A549 (cell line): ENCODE measurements around the gene RCVRN. TPM values are rescaled to one million over a fixed set of nuclear protein-coding genes. Genes with fewer than 3 reads are reported as not detected.
A peak's percentile ranks its signal among the peaks of the same experiment; 100 is the strongest.

Experiments
- ATAC-seq, 2 experiments: fragments of 200-7000 bp in 1 of 2; fragments of >200 bp in 1 of 2; cut with Nextera tagmentation in 1 of 2; cut with Tn5 transposase in 1 of 2; 3 replicates each; pipeline versions ENCODE4 v1.8.0 to v1.9.1; 2018 to 2020; ENCODE audit warnings: mild to moderate bottlenecking in 1 of 2, moderate library complexity in 1 of 2
- CTCF ChIA-PET: fragments of 300-600 bp; sonication (Branson Sonifier 250); formaldehyde crosslinking; extraction: SDS; loops from one replicate; lab custom pipeline; 2021; ENCODE audit warnings: antibody characterized with exemption, inconsistent platforms; lab: Yijun Ruan, JAX
- POLR2A ChIA-PET: fragments of 350-600 bp; formaldehyde crosslinking; extraction: SDS; loops from one replicate; lab custom pipeline; 2021; ENCODE audit warnings: antibody characterized with exemption, inconsistent platforms; lab: Yijun Ruan, JAX
- DNase-seq, 2 experiments: peaks; one replicate each; pipeline versions ENCODE4 v3.0.0 to v3.0.0-alpha.2; 2011 to 2016; ENCODE audit warnings: low read depth in 1 of 2, low spot score in 1 of 2
- FAIRE-seq: peaks from 2 replicates; lab custom pipeline; 2011; peaks lifted over from hg19 to GRCh38; lab: Jason Lieb, UNC
- H3K27ac ChIP-seq, 2 experiments: fragments of >200 bp; sonication (Bioruptor Twin); formaldehyde crosslinking; 3 replicates each; pipeline ENCODE4 v1.5.1; 2016 to 2017
- H3K4me1 ChIP-seq: fragments of >200 bp; sonication (Bioruptor Twin); formaldehyde crosslinking; 3 replicates; pipeline ENCODE4 v1.6.1; 2016
- H3K4me2 ChIP-seq: fragments of >200 bp; sonication (Bioruptor Twin); formaldehyde crosslinking; 3 replicates; pipeline ENCODE4 v1.6.1; 2016
- H3K4me3 ChIP-seq: fragments of >200 bp; sonication (Bioruptor Twin); formaldehyde crosslinking; 3 replicates; pipeline ENCODE4 v1.5.1; 2016
- H3K9me3 ChIP-seq: fragments of >200 bp; sonication (Bioruptor Twin); formaldehyde crosslinking; 3 replicates; pipeline ENCODE4 v1.6.1; 2016
- BHLHE40 ChIP-seq: IDR thresholded peaks from 2 replicates; pipeline ENCODE4 v1.6.1; 2012; ENCODE audit warnings: low read depth, low read length, inconsistent platforms
- CHD4 ChIP-seq: fragments of 200-600 bp; sonication (generic); IDR thresholded peaks from 2 replicates; pipeline ENCODE4 v1.6.1; 2016; ENCODE audit warnings: antibody characterized with exemption, mild to moderate bottlenecking, borderline replicate concordance
- EHMT2 ChIP-seq: fragments of 200-600 bp; sonication (generic); IDR thresholded peaks from 2 replicates; pipeline ENCODE4 v1.6.1; 2016; ENCODE audit warnings: antibody characterized with exemption, low read depth, mild to moderate bottlenecking, moderate library complexity
- EP300 ChIP-seq, 2 experiments: fragments of >200 bp; sonication (Bioruptor Twin); formaldehyde crosslinking; IDR thresholded peaks; 2 replicates in 1 of 2; 3 replicates in 1 of 2; pipeline ENCODE4 v1.6.1; 2016 to 2017
- FOXS1 ChIP-seq: fragments of 250-450 bp; sonication (Bioruptor Pico); IDR thresholded peaks from 2 replicates; pipeline ENCODE4 v1.5.0; 2020; ENCODE audit warnings: mild to moderate bottlenecking, moderate library complexity
- GATA3 ChIP-seq: IDR thresholded peaks from 2 replicates; pipeline ENCODE4 v1.6.1; 2012; ENCODE audit warnings: borderline replicate concordance
- HDAC2 ChIP-seq: fragments of 200-600 bp; sonication (generic); IDR thresholded peaks from 2 replicates; pipeline ENCODE4 v1.6.1; 2016
- JUN ChIP-seq, 2 experiments: fragments of >200 bp; sonication (Bioruptor Twin); formaldehyde crosslinking; IDR thresholded peaks; 2 replicates in 1 of 2; 3 replicates in 1 of 2; pipeline ENCODE4 v1.6.1; 2016 to 2017
- JUNB ChIP-seq: fragments of >200 bp; sonication (Bioruptor Twin); formaldehyde crosslinking; IDR thresholded peaks from 2 replicates; pipeline ENCODE4 v1.6.1; 2016
- KDM1A ChIP-seq: fragments of 200-600 bp; sonication (generic); IDR thresholded peaks from 2 replicates; pipeline ENCODE4 v1.6.1; 2016; ENCODE audit warnings: low read depth, mild to moderate bottlenecking
- MAZ ChIP-seq: fragments of 150-350 bp; IDR thresholded peaks from 2 replicates; pipeline ENCODE4 v1.6.1; 2014; ENCODE audit warnings: antibody characterized with exemption, low read depth, low read length, borderline replicate concordance
- NR3C1 ChIP-seq: fragments of >200 bp; sonication (Bioruptor Twin); formaldehyde crosslinking; IDR thresholded peaks from 3 replicates; pipeline ENCODE4 v1.6.1; 2017
- RARB ChIP-seq: fragments of 250-450 bp; sonication (Bioruptor Pico); IDR thresholded peaks from 2 replicates; pipeline ENCODE4 v1.8.0; 2021; ENCODE audit warnings: mild to moderate bottlenecking, moderate library complexity
- RNF2 ChIP-seq: fragments of 200-600 bp; sonication (generic); IDR thresholded peaks from 2 replicates; pipeline ENCODE4 v1.6.1; 2016; ENCODE audit warnings: low read depth, mild to moderate bottlenecking, antibody characterized with exemption, moderate library complexity, borderline replicate concordance
- WGBS: methylation state at CpG from one replicate; pipeline ENCODE4 v1.1.6; 2017; ENCODE audit errors: missing lambda C conversion rate; 5-methylcytosine and 5-hydroxymethylcytosine counted together
- polyA plus RNA-seq, 4 experiments: library from polyadenylated mRNA; depleted of rRNA in 3 of 4; stranded (reverse); fragments of >200 nt; fragmentation: RNase III in 1 of 4; extraction: RNeasy Plus Mini Kit Qiagen cat#74134 plus additional on column Dnase treatment in 1 of 4; gene quantifications; 2 replicates in 3 of 4; 3 replicates in 1 of 4; pipeline ENCODE4 v1.2.3, GENCODE V29; 2011 to 2017
- TF ChIP-seq, protein P1 (sequence below): fragments of 200-600 bp; sonication (generic); IDR thresholded peaks from 2 replicates; pipeline ENCODE4 v1.6.1; 2016; ENCODE audit warnings: antibody characterized with exemption, mild to moderate bottlenecking, moderate library complexity
- TF ChIP-seq, protein P2 (sequence below): fragments of >200 bp; sonication (Bioruptor Twin); formaldehyde crosslinking; IDR thresholded peaks from 3 replicates; pipeline ENCODE4 v1.5.1; 2016
- TF ChIP-seq, protein P3 (sequence below): IDR thresholded peaks from 2 replicates; pipeline ENCODE4 v1.6.1; 2012
- TF ChIP-seq, protein P4 (sequence below): fragments of 250-450 bp; sonication (Bioruptor Pico); IDR thresholded peaks from 2 replicates; pipeline ENCODE4 v1.5.0; 2021; ENCODE audit warnings: mild to moderate bottlenecking, moderate library complexity, borderline replicate concordance
- TF ChIP-seq, protein P5 (sequence below): fragments of >200 bp; sonication (Bioruptor Twin); formaldehyde crosslinking; IDR thresholded peaks from 3 replicates; pipeline ENCODE4 v1.6.1; 2016
- TF ChIP-seq, protein P6 (sequence below): fragments of 250-450 bp; sonication (Bioruptor Pico); IDR thresholded peaks from 2 replicates; pipeline ENCODE4 v1.5.0; 2020; ENCODE audit warnings: low read depth, mild to moderate bottlenecking, moderate library complexity

Gene RCVRN
- polyA plus RNA-seq, 2 of the 4 experiments (the other 2 are of a cell fraction): not detected

DNA sequence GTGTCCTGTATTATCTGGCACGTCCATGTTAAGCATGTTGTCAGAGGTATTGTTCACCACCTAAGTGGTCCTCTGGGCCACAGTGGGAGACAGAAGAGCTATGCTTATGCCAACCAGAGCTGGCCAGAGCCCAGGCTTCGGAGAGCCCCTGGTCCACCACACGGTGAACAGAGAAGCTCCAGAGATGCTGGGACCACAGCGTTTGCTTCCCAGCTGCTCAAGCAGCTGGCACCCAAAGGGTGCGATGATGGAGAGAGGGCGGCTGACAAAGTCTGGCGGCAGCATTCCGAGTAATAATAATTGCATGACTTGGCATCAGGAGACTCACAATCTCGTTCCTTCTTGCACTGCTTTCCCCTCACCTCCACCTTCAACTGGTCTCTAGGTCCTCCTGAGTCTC, 35.8 kb upstream of the RCVRN start:
- POLR2A ChIA-PET: no interaction called here
- FAIRE-seq (no peak), DNase-seq (no peak), ATAC-seq (no peak)
- H3K4me3 ChIP-seq: no peak overlapping the region
- CTCF ChIA-PET: interaction anchor here (1.2 to 14.3 kb wide), 6 partner anchors 13 to 676 kb away, joined by 3 to 155 read pairs (median 8); no protein-coding TSS in a partner anchor
- 64% methylated on average over 9 of the region's 9 CpGs for WGBS
- no peak for TF ChIP-seq FOXS1 (CRISPR knock-in tag)
- TF ChIP-seq JUNB: no peak
- no peak overlapping the region for H3K4me2 ChIP-seq
- no peak overlapping the region for H3K27ac ChIP-seq
- H3K9me3 ChIP-seq: peaks cover 4% of the 10 kb centered on the region; the same call in 2 of the 3 replicates
- H3K4me1 ChIP-seq: no peaks in the 10 kb centered on the region

DNA sequence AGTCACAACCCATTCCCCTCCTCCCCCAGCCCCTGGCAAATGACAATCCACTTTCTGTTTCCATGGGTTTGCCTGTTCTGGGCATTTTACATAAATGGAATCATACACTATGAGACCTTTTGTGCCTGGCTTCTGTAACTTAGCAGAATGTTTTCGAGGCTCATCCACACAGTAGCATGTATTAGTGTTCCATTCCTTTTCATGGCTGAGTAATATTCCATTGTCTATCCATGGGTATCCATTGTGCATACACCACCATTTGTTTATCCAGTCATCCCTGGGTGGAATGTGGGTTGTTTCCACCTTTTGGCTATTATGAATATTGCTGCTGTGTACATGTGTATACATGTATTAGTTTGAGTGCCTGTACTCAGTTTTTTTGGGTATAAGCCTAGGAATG, 33.7 kb upstream of the RCVRN start:
- no peaks in the 10 kb centered on the region for H3K4me1 ChIP-seq
- DNase-seq: no peak
- TF ChIP-seq, protein P1, sequence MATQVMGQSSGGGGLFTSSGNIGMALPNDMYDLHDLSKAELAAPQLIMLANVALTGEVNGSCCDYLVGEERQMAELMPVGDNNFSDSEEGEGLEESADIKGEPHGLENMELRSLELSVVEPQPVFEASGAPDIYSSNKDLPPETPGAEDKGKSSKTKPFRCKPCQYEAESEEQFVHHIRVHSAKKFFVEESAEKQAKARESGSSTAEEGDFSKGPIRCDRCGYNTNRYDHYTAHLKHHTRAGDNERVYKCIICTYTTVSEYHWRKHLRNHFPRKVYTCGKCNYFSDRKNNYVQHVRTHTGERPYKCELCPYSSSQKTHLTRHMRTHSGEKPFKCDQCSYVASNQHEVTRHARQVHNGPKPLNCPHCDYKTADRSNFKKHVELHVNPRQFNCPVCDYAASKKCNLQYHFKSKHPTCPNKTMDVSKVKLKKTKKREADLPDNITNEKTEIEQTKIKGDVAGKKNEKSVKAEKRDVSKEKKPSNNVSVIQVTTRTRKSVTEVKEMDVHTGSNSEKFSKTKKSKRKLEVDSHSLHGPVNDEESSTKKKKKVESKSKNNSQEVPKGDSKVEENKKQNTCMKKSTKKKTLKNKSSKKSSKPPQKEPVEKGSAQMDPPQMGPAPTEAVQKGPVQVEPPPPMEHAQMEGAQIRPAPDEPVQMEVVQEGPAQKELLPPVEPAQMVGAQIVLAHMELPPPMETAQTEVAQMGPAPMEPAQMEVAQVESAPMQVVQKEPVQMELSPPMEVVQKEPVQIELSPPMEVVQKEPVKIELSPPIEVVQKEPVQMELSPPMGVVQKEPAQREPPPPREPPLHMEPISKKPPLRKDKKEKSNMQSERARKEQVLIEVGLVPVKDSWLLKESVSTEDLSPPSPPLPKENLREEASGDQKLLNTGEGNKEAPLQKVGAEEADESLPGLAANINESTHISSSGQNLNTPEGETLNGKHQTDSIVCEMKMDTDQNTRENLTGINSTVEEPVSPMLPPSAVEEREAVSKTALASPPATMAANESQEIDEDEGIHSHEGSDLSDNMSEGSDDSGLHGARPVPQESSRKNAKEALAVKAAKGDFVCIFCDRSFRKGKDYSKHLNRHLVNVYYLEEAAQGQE: no peak
- TF ChIP-seq EHMT2 (no peak), CHD4 (no peak), BHLHE40 (no peak)
- TF ChIP-seq, protein P2, sequence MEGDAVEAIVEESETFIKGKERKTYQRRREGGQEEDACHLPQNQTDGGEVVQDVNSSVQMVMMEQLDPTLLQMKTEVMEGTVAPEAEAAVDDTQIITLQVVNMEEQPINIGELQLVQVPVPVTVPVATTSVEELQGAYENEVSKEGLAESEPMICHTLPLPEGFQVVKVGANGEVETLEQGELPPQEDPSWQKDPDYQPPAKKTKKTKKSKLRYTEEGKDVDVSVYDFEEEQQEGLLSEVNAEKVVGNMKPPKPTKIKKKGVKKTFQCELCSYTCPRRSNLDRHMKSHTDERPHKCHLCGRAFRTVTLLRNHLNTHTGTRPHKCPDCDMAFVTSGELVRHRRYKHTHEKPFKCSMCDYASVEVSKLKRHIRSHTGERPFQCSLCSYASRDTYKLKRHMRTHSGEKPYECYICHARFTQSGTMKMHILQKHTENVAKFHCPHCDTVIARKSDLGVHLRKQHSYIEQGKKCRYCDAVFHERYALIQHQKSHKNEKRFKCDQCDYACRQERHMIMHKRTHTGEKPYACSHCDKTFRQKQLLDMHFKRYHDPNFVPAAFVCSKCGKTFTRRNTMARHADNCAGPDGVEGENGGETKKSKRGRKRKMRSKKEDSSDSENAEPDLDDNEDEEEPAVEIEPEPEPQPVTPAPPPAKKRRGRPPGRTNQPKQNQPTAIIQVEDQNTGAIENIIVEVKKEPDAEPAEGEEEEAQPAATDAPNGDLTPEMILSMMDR: no peak
- TF ChIP-seq, protein P3, sequence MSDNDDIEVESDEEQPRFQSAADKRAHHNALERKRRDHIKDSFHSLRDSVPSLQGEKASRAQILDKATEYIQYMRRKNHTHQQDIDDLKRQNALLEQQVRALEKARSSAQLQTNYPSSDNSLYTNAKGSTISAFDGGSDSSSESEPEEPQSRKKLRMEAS: no peak
- no peak for ATAC-seq
- peak; percentile 61 for FAIRE-seq
- ChIA-PET CTCF (interaction anchor here (0.6 to 14.3 kb wide), 3 partner anchors 11 to 676 kb away, joined by 3 to 155 read pairs (median 4); partner anchors contain the start of gene RCVRN), POLR2A (no interaction called here)
- WGBS: 7% methylated on average over 1 of the region's 1 CpG
- no peak overlapping the region for H3K4me3 ChIP-seq
- no peak overlapping the region for H3K4me2 ChIP-seq
- H3K9me3 ChIP-seq: peaks cover 4% of the 10 kb centered on the region; the same call in 2 of the 3 replicates
- H3K27ac ChIP-seq: no peak overlapping the region

DNA sequence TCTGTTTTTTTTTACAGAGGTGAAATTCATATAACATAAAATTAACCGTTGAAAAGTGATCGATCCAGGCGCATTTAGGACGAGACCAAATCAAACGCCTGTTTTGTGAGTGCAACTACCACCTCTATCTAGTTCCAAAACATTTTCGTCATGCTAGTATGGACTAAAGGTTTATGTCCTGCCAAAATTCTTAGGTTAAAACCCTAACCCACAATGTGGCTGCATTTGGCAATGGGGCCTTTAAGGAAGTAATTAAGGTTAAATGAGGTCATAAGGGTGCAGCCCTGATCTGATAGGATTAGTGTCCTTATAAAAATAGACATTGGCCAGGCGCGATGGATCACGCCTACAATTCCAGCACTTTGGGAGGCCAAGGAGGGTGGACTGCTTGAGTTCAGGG, 32.8 kb upstream of the RCVRN start:
- Histone ChIP-seq H3K4me1 (no peaks in the 10 kb centered on the region; the same call in 2 of the 3 replicates), H3K4me2 (no peak overlapping the region), H3K27ac (no peak overlapping the region), H3K4me3 (no peak overlapping the region), H3K9me3 (peaks cover 4% of the 10 kb centered on the region; the same call in 2 of the 3 replicates)
- FAIRE-seq: no peak
- CTCF ChIA-PET: interaction anchor here (0.7 to 3.3 kb wide), 3 partner anchors 9 to 44 kb away, joined by 3 to 15 read pairs (median 5); no protein-coding TSS in a partner anchor
- WGBS: 83% methylated on average over 9 of the region's 9 CpGs
- no peak for ATAC-seq
- DNase-seq: no peak
- POLR2A ChIA-PET: no interaction called here
- TF ChIP-seq HDAC2 (no peak), RARB (no peak), KDM1A (no peak), JUN (IDR thresholded peaks at IDR 0.05) (no peak), EP300 (IDR thresholded peaks at IDR 0.05) (no peak), CHD4 (no peak), NR3C1 (no peak), RNF2 (no peak), EHMT2 (no peak), FOXS1 (CRISPR knock-in tag) (no peak), GATA3 (no peak), MAZ (no peak)
- TF ChIP-seq, protein P2: no peak
- TF ChIP-seq, protein P4, sequence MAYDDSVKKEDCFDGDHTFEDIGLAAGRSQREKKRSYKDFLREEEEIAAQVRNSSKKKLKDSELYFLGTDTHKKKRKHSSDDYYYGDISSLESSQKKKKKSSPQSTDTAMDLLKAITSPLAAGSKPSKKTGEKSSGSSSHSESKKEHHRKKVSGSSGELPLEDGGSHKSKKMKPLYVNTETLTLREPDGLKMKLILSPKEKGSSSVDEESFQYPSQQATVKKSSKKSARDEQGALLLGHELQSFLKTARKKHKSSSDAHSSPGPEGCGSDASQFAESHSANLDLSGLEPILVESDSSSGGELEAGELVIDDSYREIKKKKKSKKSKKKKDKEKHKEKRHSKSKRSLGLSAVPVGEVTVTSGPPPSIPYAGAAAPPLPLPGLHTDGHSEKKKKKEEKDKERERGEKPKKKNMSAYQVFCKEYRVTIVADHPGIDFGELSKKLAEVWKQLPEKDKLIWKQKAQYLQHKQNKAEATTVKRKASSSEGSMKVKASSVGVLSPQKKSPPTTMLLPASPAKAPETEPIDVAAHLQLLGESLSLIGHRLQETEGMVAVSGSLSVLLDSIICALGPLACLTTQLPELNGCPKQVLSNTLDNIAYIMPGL (CRISPR knock-in tag): no peak
- TF ChIP-seq, protein P5, sequence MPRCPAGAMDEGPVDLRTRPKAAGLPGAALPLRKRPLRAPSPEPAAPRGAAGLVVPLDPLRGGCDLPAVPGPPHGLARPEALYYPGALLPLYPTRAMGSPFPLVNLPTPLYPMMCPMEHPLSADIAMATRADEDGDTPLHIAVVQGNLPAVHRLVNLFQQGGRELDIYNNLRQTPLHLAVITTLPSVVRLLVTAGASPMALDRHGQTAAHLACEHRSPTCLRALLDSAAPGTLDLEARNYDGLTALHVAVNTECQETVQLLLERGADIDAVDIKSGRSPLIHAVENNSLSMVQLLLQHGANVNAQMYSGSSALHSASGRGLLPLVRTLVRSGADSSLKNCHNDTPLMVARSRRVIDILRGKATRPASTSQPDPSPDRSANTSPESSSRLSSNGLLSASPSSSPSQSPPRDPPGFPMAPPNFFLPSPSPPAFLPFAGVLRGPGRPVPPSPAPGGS: no peak
- TF ChIP-seq, protein P6, sequence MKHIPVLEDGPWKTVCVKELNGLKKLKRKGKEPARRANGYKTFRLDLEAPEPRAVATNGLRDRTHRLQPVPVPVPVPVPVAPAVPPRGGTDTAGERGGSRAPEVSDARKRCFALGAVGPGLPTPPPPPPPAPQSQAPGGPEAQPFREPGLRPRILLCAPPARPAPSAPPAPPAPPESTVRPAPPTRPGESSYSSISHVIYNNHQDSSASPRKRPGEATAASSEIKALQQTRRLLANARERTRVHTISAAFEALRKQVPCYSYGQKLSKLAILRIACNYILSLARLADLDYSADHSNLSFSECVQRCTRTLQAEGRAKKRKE (CRISPR knock-in tag): no peak
